HG03060 (cell line): Measurements from ENCODE around the gene TCF4.

Source experiments
- ATAC-seq: cut with Tn5 transposase; IDR thresholded peaks from one replicate; pipeline ENCODE4 v1.9.1; 2021; ENCODE audit warnings: low read depth, moderate number of reproducible peaks; ENCODE audit not compliant: unreplicated experiment

The TCF4 gene

GRCh38 chr18:55449412-55450140, 138.4 kb downstream of the TCF4 start:
- ATAC-seq: no peak

- no peak for ATAC-seq
These were observed 139.6 kb downstream of the TCF4 start for GRCh38 chr18:55448420-55448819.

- ATAC-seq: no peak
These were observed 140.3 kb downstream of the TCF4 start for GRCh38 chr18:55447672-55448018.

- ATAC-seq: no peak
These were observed 140.9 kb downstream of the TCF4 start for GRCh38 chr18:55446996-55447671.

GRCh38 chr18:55444536-55444935, 143.5 kb downstream of the TCF4 start:
- ATAC-seq: no peak

GRCh38 chr18:55443776-55444175, 144.2 kb downstream of the TCF4 start:
- ATAC-seq: no peak

- ATAC-seq: no peak
These were observed 145.4 kb downstream of the TCF4 start for GRCh38 chr18:55442561-55442960.

- ATAC-seq: no peak
These were observed 147.0 kb downstream of the TCF4 start for GRCh38 chr18:55440988-55441387.

GRCh38 chr18:55439056-55439455, 148.9 kb downstream of the TCF4 start:
- no peak for ATAC-seq

- ATAC-seq: no peak
These were observed 152.4 kb downstream of the TCF4 start for GRCh38 chr18:55435592-55435991.

- no peak for ATAC-seq
These were observed 154.3 kb downstream of the TCF4 start for GRCh38 chr18:55433648-55434047.

GRCh38 chr18:55433140-55433539, 154.9 kb downstream of the TCF4 start:
- ATAC-seq: no peak

- no peak for ATAC-seq
These were observed 155.5 kb downstream of the TCF4 start for GRCh38 chr18:55432307-55433040.

GRCh38 chr18:55430026-55430425, 158.0 kb downstream of the TCF4 start:
- no peak for ATAC-seq

- no peak for ATAC-seq
These were observed 160.0 kb downstream of the TCF4 start for GRCh38 chr18:55427951-55428350.

GRCh38 chr18:55425698-55426097, 162.3 kb downstream of the TCF4 start:
- no peak for ATAC-seq

- ATAC-seq: no peak
These were observed 165.4 kb downstream of the TCF4 start for GRCh38 chr18:55422456-55423180.

- ATAC-seq: no peak
These were observed 166.2 kb downstream of the TCF4 start for GRCh38 chr18:55421615-55422419.

GRCh38 chr18:55421308-55421614, 166.7 kb downstream of the TCF4 start:
- no peak for ATAC-seq

GRCh38 chr18:55420665-55421307, 167.2 kb downstream of the TCF4 start:
- ATAC-seq: peak; percentile 61
